Measurements from ENCODE around the gene NAV1. TPM values are rescaled to one million over a fixed set of nuclear protein-coding genes. Genes with fewer than 3 reads are reported as not detected.
"Not testable (repeated sequence)": the region's sequence is repeated elsewhere in the genome, so short reads cannot be mapped to it uniquely, and the experiment has no call there.

NAV1 gene
- total and polyA plus RNA-seq, 11 donors = 30.5 to 107 (median 73.4) TPM

- no peak overlapping the region for H3K4me3 ChIP-seq
- 82 to 92% (median 88%) methylated on average over 3 of the region's 3 CpGs for WGBS, 4 donors
- intact Hi-C loops (cut with DNase I) = loop anchor here in 1 of 10 donors (5.0 kb wide), 1 partner anchor 56 kb away; no protein-coding TSS in a partner anchor
These were observed 37.0 kb downstream of the NAV1 start for GRCh38 chr1:201575912-201576311.

GRCh38 chr1:201576914-201577313, 38.0 kb downstream of the NAV1 start:
- peaks cover 0 to 24% (median 14%) of the 10 kb centered on the region in 12 donors for H3K4me1 ChIP-seq
- no peak overlapping the region for H3K27ac ChIP-seq
- no peaks in the 10 kb centered on the region for H3K36me3 ChIP-seq
- ATAC-seq (no peak), DNase-seq (no peak)
- intact Hi-C loops (cut with DNase I) = loop anchor here in 1 of 10 donors (5.0 kb wide), 1 partner anchor 55 kb away; no protein-coding TSS in a partner anchor
- H3K4me3 ChIP-seq = no peak overlapping the region
- TF ChIP-seq CTCF (IDR thresholded peaks at IDR 0.05) (no peak), POLR2A (IDR thresholded peaks at IDR 0.05) (no peak)
- H3K9me3 ChIP-seq = peaks cover 0 to 5% (median 0%) of the 10 kb centered on the region in 12 donors
- no peaks in the 10 kb centered on the region for H3K27me3 ChIP-seq

More at GRCh38 chr1:201575912-201576311, 37.0 kb downstream of the NAV1 start:
- Histone ChIP-seq H3K9me3 (peaks cover 0 to 5% (median 0%) of the 10 kb centered on the region in 12 donors), H3K36me3 (no peaks in the 10 kb centered on the region), H3K27ac (no peak overlapping the region), H3K4me1 (peaks cover 0 to 33% (median 22%) of the 10 kb centered on the region in 12 donors), H3K27me3 (no peaks in the 10 kb centered on the region)
- TF ChIP-seq CTCF (IDR thresholded peaks at IDR 0.05) (no peak), POLR2A (IDR thresholded peaks at IDR 0.05) (no peak)
- DNase-seq (no peak), ATAC-seq (no peak)

GRCh38 chr1:201578008-201578888, 39.3 kb downstream of the NAV1 start:
- 94 to 98% (median 96%) methylated on average over 5 of the region's 5 CpGs for WGBS, 4 donors
- no peak overlapping the region for H3K4me3 ChIP-seq
- no peak for TF ChIP-seq POLR2A (IDR thresholded peaks at IDR 0.05)
- no peak for TF ChIP-seq CTCF (IDR thresholded peaks at IDR 0.05)
- ATAC-seq (no peak), DNase-seq (no peak)
- no peak overlapping the region for H3K27ac ChIP-seq
- no peaks in the 10 kb centered on the region for H3K36me3 ChIP-seq
- no peaks in the 10 kb centered on the region for H3K27me3 ChIP-seq
- intact Hi-C loops (cut with DNase I) = loop anchor here in 1 of 10 donors (5.0 kb wide), 1 partner anchor 54 kb away; no protein-coding TSS in a partner anchor
- H3K9me3 ChIP-seq = peaks cover 0 to 5% (median 0%) of the 10 kb centered on the region in 12 donors
- H3K4me1 ChIP-seq = peaks cover 0 to 29% (median 20%) of the 10 kb centered on the region in 12 donors

GRCh38 chr1:201581371-201581770, 42.4 kb downstream of the NAV1 start:
- H3K9me3 ChIP-seq, H3K36me3 ChIP-seq, H3K4me3 ChIP-seq, DNase-seq, ATAC-seq, H3K27me3 ChIP-seq: not testable (repeated sequence)
- Histone ChIP-seq H3K4me1 (peaks cover 0 to 39% (median 22%) of the 10 kb centered on the region in 12 donors), H3K27ac (peak overlapping the region in 1 of 12 donors; percentile 46)
- intact Hi-C loops (cut with DNase I) = loop anchor here in 1 of 10 donors (5.0 kb wide), 1 partner anchor 49 kb away; no protein-coding TSS in a partner anchor
- WGBS, 4 donors = 96 to 98% (median 97%) methylated on average over 12 of the region's 12 CpGs

Measured in heart left ventricle (tissue), 16 donors.